Ascending aorta (tissue), 2 donors: ENCODE measurements around the gene SIRPA. TPM values are rescaled to one million over a fixed set of nuclear protein-coding genes. Genes with fewer than 3 reads are reported as not detected.

Experiments used
- DNase-seq, 2 donors: peaks; one replicate each; pipeline ENCODE4 v3.0.0-alpha.2; 2019; ENCODE audit warnings: low spot score in 2 of 2
- H3K27ac ChIP-seq, 2 donors: fragments of 200-600 bp; sonication (generic); one replicate each; pipeline ENCODE4 v1.5.1; 2016 to 2017; ENCODE audit warnings: mild to moderate bottlenecking in 1 of 2
- H3K27me3 ChIP-seq: fragments of 200-600 bp; sonication (generic); one replicate; pipeline ENCODE4 v1.5.1; 2017
- H3K36me3 ChIP-seq, 2 donors: fragments of 200-600 bp; sonication (generic); one replicate each; pipeline ENCODE4 v1.5.1; 2016
- H3K4me1 ChIP-seq, 2 donors: fragments of 200-600 bp; sonication (generic); one replicate each; pipeline ENCODE4 v1.5.1; 2016 to 2017; ENCODE audit warnings: mild to moderate bottlenecking in 1 of 2
- H3K4me3 ChIP-seq, 2 donors: fragments of 200-600 bp; sonication (generic); one replicate each; pipeline ENCODE4 v1.5.1; 2016 to 2017; ENCODE audit warnings: mild to moderate bottlenecking in 1 of 2
- H3K9me3 ChIP-seq, 2 donors: fragments of 200-600 bp; sonication (generic); one replicate each; pipeline ENCODE4 v1.5.1; 2016
- intact Hi-C: fragments of 100-400 bp; cut with DNase I; formaldehyde crosslinking; loops from one replicate; pipeline ENCODE4 v1.15.1; 2023
- total RNA-seq: library from RNA; depleted of rRNA; stranded (reverse); fragments of >200 nt; gene quantifications from one replicate; pipeline ENCODE4 v1.1.0, GENCODE V29; 2016
- TF ChIP-seq, protein P1 (sequence below), 3 experiments: fragments of 200-600 bp in 2 of 3; fragments of 450-650 bp in 1 of 3; sonication (generic) in 2 of 3; IDR thresholded peaks; one replicate each; pipeline ENCODE4 v1.5.1; 2016 to 2019; ENCODE audit warnings: antibody characterized with exemption in 3 of 3, mild to moderate bottlenecking in 1 of 3, moderate library complexity in 1 of 3

The SIRPA gene
- total RNA-seq, 1 donor from 2014 or later: 72.8 TPM

DNA sequence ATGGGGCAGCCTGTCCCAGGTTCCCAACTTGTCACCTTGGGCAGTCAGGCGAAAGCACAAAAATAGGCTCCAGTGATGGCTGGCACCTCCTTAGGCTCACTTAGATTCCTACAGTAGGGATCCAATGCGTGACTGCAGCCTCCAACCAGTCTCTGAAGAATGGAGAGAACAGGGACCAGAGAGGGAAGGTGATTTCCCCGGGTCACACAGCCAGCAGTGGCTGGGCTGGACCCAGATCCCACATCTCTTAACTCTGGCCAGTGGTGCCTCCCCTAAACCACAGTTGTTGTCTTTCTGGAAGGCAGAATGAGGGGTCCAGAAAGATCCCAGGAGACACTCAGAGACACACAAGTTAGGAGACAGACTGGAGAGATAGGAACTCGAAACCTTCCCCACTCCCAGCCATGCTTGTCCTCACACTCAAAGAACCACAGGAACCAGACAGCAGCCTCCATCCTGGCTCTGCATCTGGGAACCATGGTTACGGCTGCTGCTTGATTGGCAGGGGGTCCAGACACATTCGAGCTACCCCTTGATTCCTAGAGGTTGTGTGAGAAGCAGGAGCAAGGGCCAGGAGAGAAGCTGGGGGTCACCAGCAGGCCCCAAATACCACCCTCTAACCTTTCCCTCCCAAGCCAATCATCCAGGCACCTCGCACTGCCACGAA is 33.1 kb upstream of the SIRPA start:
- H3K9me3 ChIP-seq: no peaks in the 10 kb centered on the region
- intact Hi-C loops: no loop called here
- H3K27ac ChIP-seq: no peak overlapping the region
- no peak overlapping the region for H3K4me3 ChIP-seq
- TF ChIP-seq, protein P1, sequence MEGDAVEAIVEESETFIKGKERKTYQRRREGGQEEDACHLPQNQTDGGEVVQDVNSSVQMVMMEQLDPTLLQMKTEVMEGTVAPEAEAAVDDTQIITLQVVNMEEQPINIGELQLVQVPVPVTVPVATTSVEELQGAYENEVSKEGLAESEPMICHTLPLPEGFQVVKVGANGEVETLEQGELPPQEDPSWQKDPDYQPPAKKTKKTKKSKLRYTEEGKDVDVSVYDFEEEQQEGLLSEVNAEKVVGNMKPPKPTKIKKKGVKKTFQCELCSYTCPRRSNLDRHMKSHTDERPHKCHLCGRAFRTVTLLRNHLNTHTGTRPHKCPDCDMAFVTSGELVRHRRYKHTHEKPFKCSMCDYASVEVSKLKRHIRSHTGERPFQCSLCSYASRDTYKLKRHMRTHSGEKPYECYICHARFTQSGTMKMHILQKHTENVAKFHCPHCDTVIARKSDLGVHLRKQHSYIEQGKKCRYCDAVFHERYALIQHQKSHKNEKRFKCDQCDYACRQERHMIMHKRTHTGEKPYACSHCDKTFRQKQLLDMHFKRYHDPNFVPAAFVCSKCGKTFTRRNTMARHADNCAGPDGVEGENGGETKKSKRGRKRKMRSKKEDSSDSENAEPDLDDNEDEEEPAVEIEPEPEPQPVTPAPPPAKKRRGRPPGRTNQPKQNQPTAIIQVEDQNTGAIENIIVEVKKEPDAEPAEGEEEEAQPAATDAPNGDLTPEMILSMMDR (IDR thresholded peaks at IDR 0.05): no peak
- no peaks in the 10 kb centered on the region for H3K4me1 ChIP-seq
- H3K36me3 ChIP-seq: no peaks in the 10 kb centered on the region
- no peak for DNase-seq
- H3K27me3 ChIP-seq: no peaks in the 10 kb centered on the region

DNA sequence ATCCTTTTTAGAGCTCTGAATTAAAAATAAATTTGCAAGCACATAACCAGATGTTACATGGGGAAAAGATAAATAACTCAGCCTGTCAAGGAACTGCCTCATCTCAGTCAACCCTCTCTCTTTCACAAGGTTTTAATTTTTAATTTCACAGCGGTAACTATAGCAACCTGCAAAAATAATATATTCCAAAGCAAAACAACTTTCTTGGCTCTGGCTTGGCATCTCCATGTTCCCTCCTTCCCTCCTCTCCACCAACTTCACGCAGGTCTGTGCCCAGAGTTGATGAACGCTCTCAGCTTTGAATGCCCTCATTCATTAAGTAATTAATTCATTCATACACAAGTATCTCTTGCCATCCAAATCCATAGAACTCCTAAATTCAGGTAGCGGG is 32.5 kb upstream of the SIRPA start:
- no peak for DNase-seq
- TF ChIP-seq, protein P1 (IDR thresholded peaks at IDR 0.05): no peak
- H3K4me3 ChIP-seq: no peak overlapping the region
- no peak overlapping the region for H3K27ac ChIP-seq
- no peaks in the 10 kb centered on the region for H3K4me1 ChIP-seq
- intact Hi-C loops: no loop called here
- H3K36me3 ChIP-seq: no peaks in the 10 kb centered on the region
- no peaks in the 10 kb centered on the region for H3K9me3 ChIP-seq
- H3K27me3 ChIP-seq: no peaks in the 10 kb centered on the region

DNA sequence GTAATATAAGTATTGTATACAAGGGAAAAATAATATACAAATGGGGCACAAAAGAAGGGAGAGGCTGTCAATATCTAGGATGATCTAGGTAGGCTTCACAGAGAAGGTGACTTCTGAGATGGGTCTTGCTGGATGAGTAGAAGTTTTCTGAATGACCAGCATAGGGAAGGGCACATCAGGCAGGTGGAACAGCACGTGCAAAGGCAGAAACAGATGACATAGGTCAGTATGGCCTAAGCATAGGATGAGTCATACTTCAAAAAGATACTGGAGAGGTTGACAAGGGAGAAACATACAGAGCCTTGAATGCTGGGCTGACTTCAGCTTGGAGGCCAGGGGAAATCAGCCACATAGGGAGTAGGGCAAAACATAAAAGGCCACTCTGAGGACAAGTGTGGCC is 31.9 kb upstream of the SIRPA start:
- Histone ChIP-seq H3K4me1 (no peaks in the 10 kb centered on the region), H3K27ac (no peak overlapping the region), H3K4me3 (no peak overlapping the region), H3K36me3 (no peaks in the 10 kb centered on the region), H3K27me3 (no peaks in the 10 kb centered on the region), H3K9me3 (no peaks in the 10 kb centered on the region)
- DNase-seq: no peak
- intact Hi-C loops: no loop called here
- TF ChIP-seq, protein P1 (IDR thresholded peaks at IDR 0.05): no peak

DNA sequence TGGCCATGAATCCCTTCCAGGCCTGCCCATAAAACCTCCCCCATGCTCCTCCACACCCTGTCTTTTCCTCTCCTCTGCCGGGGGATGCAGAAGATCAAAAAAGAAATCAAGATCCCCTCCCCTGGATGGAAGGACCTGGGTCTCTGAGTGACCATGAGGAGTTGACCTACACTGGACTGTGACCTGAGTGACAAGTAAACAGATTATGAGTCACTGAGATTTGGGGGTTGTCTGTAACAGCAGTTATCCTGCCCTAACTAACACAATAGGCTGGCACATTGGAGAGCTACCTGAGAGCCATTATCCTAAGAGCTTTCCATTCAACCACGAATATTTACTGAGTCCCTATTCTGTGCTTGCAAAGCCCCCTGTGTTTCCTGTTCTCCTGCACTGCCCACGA is 28.4 kb upstream of the SIRPA start:
- TF ChIP-seq, protein P1 (IDR thresholded peaks at IDR 0.05): no peak
- H3K27ac ChIP-seq: no peak overlapping the region
- intact Hi-C loops: no loop called here

DNA sequence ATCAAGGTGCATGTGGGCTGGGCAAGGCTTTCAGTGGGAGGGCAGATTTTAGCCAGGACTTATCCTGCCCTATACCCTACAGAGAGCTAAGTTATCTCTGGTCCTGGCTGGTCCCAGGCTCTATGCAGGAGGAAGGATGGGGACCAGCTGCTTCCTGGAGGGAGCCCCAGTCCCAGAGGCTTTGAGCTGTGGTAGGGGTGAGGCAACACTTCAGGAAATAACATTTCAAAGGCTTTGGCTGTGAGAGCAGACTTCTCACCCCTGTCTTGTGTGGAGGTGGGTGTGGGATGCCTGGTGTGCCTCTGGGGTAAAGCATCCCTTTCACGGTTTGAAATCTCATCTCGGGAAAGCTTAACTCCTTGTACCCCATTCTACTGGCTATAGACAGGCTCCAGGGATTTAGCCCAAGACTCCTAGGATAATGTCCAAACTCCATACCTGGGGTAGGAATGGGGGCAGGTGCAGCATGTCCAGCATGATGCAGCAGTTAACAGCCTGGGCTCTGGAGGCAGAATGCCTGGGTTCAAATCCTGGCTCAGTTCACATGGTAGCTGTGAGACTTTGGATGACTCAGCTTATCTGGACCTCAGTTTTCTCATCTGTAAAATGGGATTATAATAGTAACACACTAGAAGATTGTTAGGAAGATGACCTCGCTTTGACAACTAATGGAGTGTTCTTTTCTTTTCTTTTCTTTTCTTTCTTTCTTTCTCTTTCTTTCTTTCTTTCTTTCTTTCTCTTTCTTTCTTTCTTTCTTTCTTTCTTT is 27.5 kb upstream of the SIRPA start:
- no peak for DNase-seq
- Histone ChIP-seq H3K4me3 (no peak overlapping the region), H3K9me3 (no peaks in the 10 kb centered on the region), H3K27ac (no peak overlapping the region), H3K36me3 (no peaks in the 10 kb centered on the region), H3K27me3 (no peaks in the 10 kb centered on the region), H3K4me1 (no peaks in the 10 kb centered on the region)
- intact Hi-C loops: no loop called here
- TF ChIP-seq, protein P1 (IDR thresholded peaks at IDR 0.05): no peak

More for the DNA sequence above, 28.4 kb upstream of the SIRPA start:
- Histone ChIP-seq H3K4me1 (no peaks in the 10 kb centered on the region), H3K9me3 (no peaks in the 10 kb centered on the region), H3K36me3 (no peaks in the 10 kb centered on the region), H3K4me3 (no peak overlapping the region), H3K27me3 (no peaks in the 10 kb centered on the region)
- DNase-seq: no peak
